Mesenchymal stem cell (in vitro differentiated cells and primary cell): Measurements from ENCODE around the gene SLC25A44.
A peak's percentile ranks its signal among the peaks of the same experiment; 100 is the strongest.

Experiments
- DNase-seq: peaks from one replicate; pipeline ENCODE4 v3.0.0-alpha.2; 2013
- H2AFZ ChIP-seq: one replicate; pipeline ENCODE4 v1.6.1; 2013; ENCODE audit warnings: low read depth, mild to moderate bottlenecking, control low read depth, inconsistent platforms, low read length, moderate library complexity
- H2AK5ac ChIP-seq: 2 replicates; pipeline ENCODE4 v1.6.1; 2013; ENCODE audit warnings: low read length, moderate library complexity, mild to moderate bottlenecking, inconsistent platforms; ENCODE audit not compliant: severe bottlenecking
- H2BK120ac ChIP-seq: one replicate; pipeline ENCODE4 v1.6.1; 2013; ENCODE audit warnings: low read depth, mild to moderate bottlenecking, inconsistent platforms, low read length, moderate library complexity
- H2BK12ac ChIP-seq, 2 experiments: one replicate each; pipeline ENCODE4 v1.6.1; 2013; ENCODE audit warnings: inconsistent platforms in 2 of 2, low read length in 2 of 2, mild to moderate bottlenecking in 2 of 2, moderate library complexity in 2 of 2, control low read depth in 1 of 2
- H2BK15ac ChIP-seq: one replicate; pipeline ENCODE4 v1.6.1; 2013; ENCODE audit warnings: mild to moderate bottlenecking, low read depth, inconsistent platforms; ENCODE audit not compliant: poor library complexity, severe bottlenecking
- H2BK5ac ChIP-seq: 2 replicates; pipeline ENCODE4 v1.6.1; 2013; ENCODE audit warnings: low read depth, mild to moderate bottlenecking, low read length, control low read depth, inconsistent platforms; ENCODE audit not compliant: poor library complexity, severe bottlenecking
- H3K14ac ChIP-seq, 2 experiments: one replicate each; pipeline ENCODE4 v1.6.1; 2013; ENCODE audit warnings: inconsistent platforms in 2 of 2, low read length in 2 of 2, control low read depth in 1 of 2, mild to moderate bottlenecking in 1 of 2, moderate library complexity in 1 of 2
- H3K18ac ChIP-seq, 2 experiments: one replicate each; pipeline ENCODE4 v1.6.1; 2013; ENCODE audit warnings: inconsistent platforms in 2 of 2, low read length in 2 of 2, control low read depth in 1 of 2, low read depth in 1 of 2, mild to moderate bottlenecking in 1 of 2
- H3K23ac ChIP-seq, 2 experiments: one replicate each; pipeline ENCODE4 v1.6.1; 2013; ENCODE audit warnings: inconsistent platforms in 2 of 2, low read length in 2 of 2, mild to moderate bottlenecking in 2 of 2, moderate library complexity in 2 of 2, control low read depth in 1 of 2
- H3K27ac ChIP-seq: 2 replicates; pipeline ENCODE4 v1.5.1; 2013; ENCODE audit warnings: mild to moderate bottlenecking, moderate library complexity, low read length, control low read depth, inconsistent platforms; ENCODE audit not compliant: poor library complexity, severe bottlenecking
- H3K27me3 ChIP-seq, 2 experiments: 2 replicates each; pipeline versions ENCODE4 v1.6.1 to v1.7.0; 2013; ENCODE audit warnings: low read length in 2 of 2, mild to moderate bottlenecking in 2 of 2, moderate library complexity in 2 of 2, control low read depth in 1 of 2, inconsistent platforms in 1 of 2; ENCODE audit not compliant: control insufficient read depth in 1 of 2, insufficient read depth in 1 of 2
- H3K36me3 ChIP-seq, 2 experiments: 2 replicates each; pipeline versions ENCODE4 v1.6.1 to v1.7.0; 2013; ENCODE audit warnings: low read length in 2 of 2, control low read depth in 1 of 2, inconsistent platforms in 1 of 2, low read depth in 1 of 2, mild to moderate bottlenecking in 1 of 2; ENCODE audit not compliant: insufficient read depth in 2 of 2, control insufficient read depth in 1 of 2
- H3K4ac ChIP-seq, 2 experiments: one replicate each; pipeline ENCODE4 v1.6.1; 2013; ENCODE audit warnings: inconsistent platforms in 2 of 2, low read length in 2 of 2, mild to moderate bottlenecking in 2 of 2, moderate library complexity in 2 of 2, control low read depth in 1 of 2, low read depth in 1 of 2
- H3K4me1 ChIP-seq: 2 replicates; pipeline ENCODE4 v1.6.1; 2013; ENCODE audit warnings: low read depth, low read length, control low read depth; ENCODE audit not compliant: control insufficient read depth, insufficient read depth
- H3K4me2 ChIP-seq: 2 replicates; pipeline ENCODE4 v1.6.1; 2013; ENCODE audit warnings: low read length, mild to moderate bottlenecking, inconsistent platforms; ENCODE audit not compliant: poor library complexity, severe bottlenecking
- H3K4me3 ChIP-seq, 2 experiments: 2 replicates each; pipeline versions ENCODE4 v1.5.1 to v1.7.0; 2013; ENCODE audit warnings: low read length in 2 of 2, mild to moderate bottlenecking in 2 of 2, control low read depth in 1 of 2, low read depth in 1 of 2; ENCODE audit not compliant: insufficient read depth in 1 of 2
- H3K79me1 ChIP-seq: replicated peaks from 2 replicates; pipeline ENCODE4 v1.6.1; 2013; ENCODE audit warnings: mild to moderate bottlenecking, control low read depth, low read length, inconsistent platforms; ENCODE audit not compliant: poor library complexity, severe bottlenecking
- H3K9ac ChIP-seq: 2 replicates; pipeline ENCODE4 v1.7.0; 2013; ENCODE audit warnings: mild to moderate bottlenecking, low read length, moderate library complexity
- H3K9me3 ChIP-seq: 2 replicates; pipeline ENCODE4 v1.7.0; 2013; ENCODE audit warnings: mild to moderate bottlenecking, low read length; ENCODE audit not compliant: control insufficient read depth
- H4K8ac ChIP-seq: one replicate; pipeline ENCODE4 v1.6.1; 2013; ENCODE audit warnings: inconsistent platforms, mild to moderate bottlenecking, low read length, moderate library complexity
- H4K91ac ChIP-seq: one replicate; pipeline ENCODE4 v1.6.1; 2013; ENCODE audit warnings: mild to moderate bottlenecking, low read length, inconsistent platforms
- WGBS: methylation state at CpG from one replicate; pipeline ENCODE4 v1.1.7; 2013; ENCODE audit warnings: mixed read lengths; 5-methylcytosine and 5-hydroxymethylcytosine counted together

The SLC25A44 gene

GRCh38 chr1:156153362-156153761, 40.5 kb upstream of the SLC25A44 start, which contains the start of gene SEMA4A:
Gene SEMA4A (plus strand): TSS chr1:156153585. CDS start chr1:156154579, 994 bp downstream.
- H3K36me3 ChIP-seq, result no peaks in the 10 kb centered on the region
- H3K4me2 ChIP-seq, result peak within 1 kb of the TSS; percentile 3
- no peak within 1 kb of the TSS for H2BK120ac ChIP-seq
- H4K91ac ChIP-seq, result peak within 1 kb of the TSS; percentile 18
- H4K8ac ChIP-seq, result peak within 1 kb of the TSS; percentile 45
- peak within 1 kb of the TSS; percentile 4 for H2BK15ac ChIP-seq
- H3K79me1 ChIP-seq, result no peaks in the 10 kb centered on the region
- no peak within 1 kb of the TSS for H3K27ac ChIP-seq
- peak within 1 kb of the TSS in 1 of 2 experiments; percentile 26 for H3K14ac ChIP-seq
- H2BK5ac ChIP-seq, result no peak within 1 kb of the TSS
- no peak within 1 kb of the TSS for H2BK12ac ChIP-seq
- no peak within 1 kb of the TSS for H3K4ac ChIP-seq
- H3K27me3 ChIP-seq, result peaks cover 12 to 58% of the 10 kb centered on the region in 2 experiments
- peak within 1 kb of the TSS in 1 of 2 experiments; percentile 34 for H3K18ac ChIP-seq
- peak; percentile 29 for DNase-seq
- H3K23ac ChIP-seq, result no peak within 1 kb of the TSS
- H3K4me3 ChIP-seq, result no peak within 1 kb of the TSS
- H3K4me1 ChIP-seq, result peaks cover 25% of the 10 kb centered on the region
- 92% methylated on average over 7 of the region's 10 CpGs for WGBS
- H2AK5ac ChIP-seq, result no peak within 1 kb of the TSS
- no peak within 1 kb of the TSS for H3K9ac ChIP-seq
- no peaks in the 10 kb centered on the region for H3K9me3 ChIP-seq
- no peak within 1 kb of the TSS for H2AFZ ChIP-seq

GRCh38 chr1:156154317-156154749, 39.6 kb upstream of the SLC25A44 start:
- Histone ChIP-seq H3K9ac (no peak overlapping the region), H2BK5ac (no peak overlapping the region), H3K27me3 (peaks cover 12 to 54% of the 10 kb centered on the region in 2 experiments), H3K36me3 (no peaks in the 10 kb centered on the region), H3K4me3 (no peak overlapping the region), H2AK5ac (no peak overlapping the region), H2BK120ac (no peak overlapping the region), H4K91ac (no peak overlapping the region), H2AFZ (no peak overlapping the region), H3K14ac (no peak overlapping the region), H3K18ac (no peak overlapping the region), H3K4me1 (peaks cover 26% of the 10 kb centered on the region), H3K4me2 (no peak overlapping the region), H3K79me1 (no peaks in the 10 kb centered on the region), H3K27ac (no peak overlapping the region), H3K9me3 (no peaks in the 10 kb centered on the region), H3K23ac (no peak overlapping the region), H2BK15ac (no peak overlapping the region), H3K4ac (no peak overlapping the region), H2BK12ac (no peak overlapping the region), H4K8ac (no peak overlapping the region)
- 75% methylated on average over 11 of the region's 11 CpGs for WGBS
- DNase-seq, result peak; percentile 50

GRCh38 chr1:156155756-156156510, 38.0 kb upstream of the SLC25A44 start:
- 77% methylated on average over 8 of the region's 12 CpGs for WGBS

GRCh38 chr1:156157506-156157905, 36.4 kb upstream of the SLC25A44 start:
- Histone ChIP-seq H2BK5ac (no peak overlapping the region), H2BK12ac (no peak overlapping the region), H3K4me3 (no peak overlapping the region), H2AFZ (no peak overlapping the region), H2AK5ac (no peak overlapping the region), H3K79me1 (no peaks in the 10 kb centered on the region), H2BK15ac (no peak overlapping the region), H3K36me3 (no peaks in the 10 kb centered on the region), H4K8ac (no peak overlapping the region), H4K91ac (no peak overlapping the region), H3K4me2 (no peak overlapping the region), H3K4me1 (peaks cover 26% of the 10 kb centered on the region), H2BK120ac (no peak overlapping the region), H3K9me3 (no peaks in the 10 kb centered on the region), H3K4ac (no peak overlapping the region), H3K27ac (no peak overlapping the region), H3K9ac (no peak overlapping the region), H3K14ac (no peak overlapping the region), H3K23ac (no peak overlapping the region), H3K18ac (no peak overlapping the region), H3K27me3 (peaks cover 8 to 35% of the 10 kb centered on the region in 2 experiments)
- DNase-seq, result peak; percentile 20
- 98% methylated on average over 3 of the region's 3 CpGs for WGBS

More at GRCh38 chr1:156155756-156156510, 38.0 kb upstream of the SLC25A44 start:
- Histone ChIP-seq H3K23ac (no peak overlapping the region), H3K79me1 (no peaks in the 10 kb centered on the region), H4K91ac (no peak overlapping the region), H2AFZ (no peak overlapping the region), H3K27ac (no peak overlapping the region), H3K4me1 (peaks cover 30% of the 10 kb centered on the region), H3K9me3 (no peaks in the 10 kb centered on the region), H2AK5ac (no peak overlapping the region), H2BK12ac (no peak overlapping the region), H3K4ac (no peak overlapping the region), H3K4me2 (no peak overlapping the region), H3K36me3 (no peaks in the 10 kb centered on the region), H3K4me3 (no peak overlapping the region), H2BK5ac (no peak overlapping the region), H4K8ac (no peak overlapping the region), H2BK15ac (no peak overlapping the region), H2BK120ac (no peak overlapping the region), H3K14ac (no peak overlapping the region), H3K27me3 (peaks cover 8 to 38% of the 10 kb centered on the region in 2 experiments), H3K9ac (no peak overlapping the region), H3K18ac (no peak overlapping the region)
- peak; percentile 45 for DNase-seq
